Germinal center (tissue), 1 donor: Measurements from ENCODE around the gene CCL23.
"Not testable (repeated sequence)": the region's sequence is repeated elsewhere in the genome, so short reads cannot be mapped to it uniquely, and the experiment has no call there.

Experiments
- DNase-seq: peaks from one replicate; pipeline ENCODE4 v3.0.0; 2012; ENCODE audit warnings: mixed read lengths, low spot score

CCL23 gene

GRCh38 chr17:36002631-36003030 is 15.1 kb downstream of the CCL23 start:
- no peak for DNase-seq

DNA sequence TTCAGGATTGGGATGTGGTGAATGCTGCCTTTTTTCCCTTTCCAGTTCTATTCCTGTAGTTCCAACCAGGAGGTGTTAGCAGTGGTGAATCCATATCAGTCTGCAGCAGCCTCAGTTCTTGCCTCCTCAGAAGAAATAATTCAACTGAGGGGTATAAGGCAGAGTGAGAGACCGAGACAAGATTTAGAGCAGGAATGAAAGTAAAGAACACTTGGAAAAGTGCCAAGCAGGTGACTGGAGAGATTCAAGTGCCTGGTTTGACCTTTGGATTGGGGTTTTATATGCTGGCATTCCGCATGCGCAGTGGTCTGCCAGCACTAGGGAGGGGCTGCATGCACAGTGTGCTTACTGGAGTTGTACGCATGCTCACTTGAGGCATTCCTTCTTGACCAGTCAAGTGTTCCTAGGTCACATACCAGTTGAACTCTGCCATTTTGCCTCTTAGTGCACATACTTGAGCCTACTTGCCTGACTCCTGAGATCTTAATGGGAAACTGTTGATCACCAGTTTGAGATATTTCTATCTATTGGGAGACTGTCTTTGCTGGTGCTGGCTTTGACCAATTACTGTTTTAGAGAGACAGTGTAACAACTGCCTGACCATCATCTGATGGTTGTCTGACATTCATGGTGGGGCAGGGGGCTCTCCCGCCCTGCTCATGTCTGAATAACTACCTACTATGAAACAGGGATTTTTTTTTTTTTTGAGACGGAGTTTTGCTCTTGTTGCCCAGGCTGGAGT is 15.7 kb downstream of the CCL23 start:
- DNase-seq, result no peak

- DNase-seq, result no peak
Observed at GRCh38 chr17:36001110-36001771, 16.5 kb downstream of the CCL23 start, which contains the start of gene CCL15. Gene CCL15 (minus strand): TSS chr17:36001553. CDS start chr17:36001492, 61 bp downstream.

GRCh38 chr17:36000732-36001109 is 17.1 kb downstream of the CCL23 start:
- no peak for DNase-seq

- DNase-seq, result no peak
Observed at GRCh38 chr17:35998756-35999155, 19.0 kb downstream of the CCL23 start.

GRCh38 chr17:35998018-35998545 is 19.7 kb downstream of the CCL23 start:
- no peak for DNase-seq

DNA sequence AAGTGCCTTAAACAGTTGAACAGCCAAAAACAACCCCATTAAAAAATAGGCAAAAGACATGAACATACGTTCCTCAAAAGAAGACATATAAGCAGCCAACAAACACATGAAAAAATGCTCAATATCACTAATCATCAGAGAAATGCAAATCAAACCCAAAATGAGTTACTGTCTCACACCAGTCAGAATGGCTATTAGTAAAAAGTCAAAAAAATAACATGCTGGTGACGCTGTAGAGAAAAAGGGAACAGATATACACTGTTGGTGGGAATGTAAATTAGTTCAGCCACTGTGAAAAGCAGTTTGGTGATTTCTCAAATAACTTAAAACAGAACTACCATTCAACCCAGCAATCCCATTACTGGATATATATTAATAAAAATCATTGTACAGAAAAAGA is 22.4 kb downstream of the CCL23 start:
- DNase-seq, result not testable (repeated sequence)

DNA sequence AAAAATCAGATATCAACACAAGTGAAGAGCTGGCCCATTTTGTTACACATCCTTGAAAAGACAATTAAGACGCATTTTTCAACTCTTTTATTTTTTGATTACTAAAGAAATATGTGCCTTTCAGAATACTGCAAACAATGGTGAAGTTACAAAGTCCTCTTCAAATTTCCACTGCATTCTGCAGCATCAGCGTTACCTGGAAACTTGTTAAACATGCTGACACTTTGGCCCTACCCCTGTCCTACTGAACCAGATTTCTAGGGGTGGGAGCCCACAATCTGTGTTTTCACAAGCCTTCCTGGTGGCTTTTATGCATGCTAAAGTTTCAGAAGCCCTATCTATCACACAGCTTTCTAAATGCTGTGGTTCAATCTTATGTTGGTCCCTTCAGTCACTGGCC is 26.7 kb downstream of the CCL23 start:
- DNase-seq, result no peak

- no peak for DNase-seq
Observed at GRCh38 chr17:35988164-35988563, 29.6 kb downstream of the CCL23 start.

DNA sequence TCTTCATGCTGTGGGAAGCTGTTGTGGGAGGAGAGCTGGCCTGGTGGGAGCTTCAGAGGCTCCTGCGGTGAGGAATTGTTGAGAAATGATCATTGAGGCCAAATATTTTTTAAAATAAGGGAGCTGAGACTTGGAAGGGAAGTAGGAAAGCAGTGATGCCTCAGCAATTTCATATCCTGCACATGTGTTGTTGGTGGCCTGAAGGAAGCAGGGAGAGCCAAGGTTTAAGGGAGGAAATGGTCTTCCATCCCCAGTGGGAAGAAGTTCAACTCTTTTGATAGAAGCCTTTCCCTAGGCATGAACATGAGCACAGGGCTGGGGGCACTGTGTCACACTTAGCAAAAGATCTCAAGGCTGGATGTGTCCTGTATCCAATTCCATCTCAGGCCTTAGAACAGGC is 31.1 kb downstream of the CCL23 start, which contains the start of gene CCL14:
TSS of gene CCL14 (minus strand) at position 87 of the 400 bp plus-strand sequence. CDS start at position 7, 80 bp downstream.
- no peak for DNase-seq

- no peak for DNase-seq
Observed at GRCh38 chr17:35984140-35984539, 33.6 kb downstream of the CCL23 start.

DNA sequence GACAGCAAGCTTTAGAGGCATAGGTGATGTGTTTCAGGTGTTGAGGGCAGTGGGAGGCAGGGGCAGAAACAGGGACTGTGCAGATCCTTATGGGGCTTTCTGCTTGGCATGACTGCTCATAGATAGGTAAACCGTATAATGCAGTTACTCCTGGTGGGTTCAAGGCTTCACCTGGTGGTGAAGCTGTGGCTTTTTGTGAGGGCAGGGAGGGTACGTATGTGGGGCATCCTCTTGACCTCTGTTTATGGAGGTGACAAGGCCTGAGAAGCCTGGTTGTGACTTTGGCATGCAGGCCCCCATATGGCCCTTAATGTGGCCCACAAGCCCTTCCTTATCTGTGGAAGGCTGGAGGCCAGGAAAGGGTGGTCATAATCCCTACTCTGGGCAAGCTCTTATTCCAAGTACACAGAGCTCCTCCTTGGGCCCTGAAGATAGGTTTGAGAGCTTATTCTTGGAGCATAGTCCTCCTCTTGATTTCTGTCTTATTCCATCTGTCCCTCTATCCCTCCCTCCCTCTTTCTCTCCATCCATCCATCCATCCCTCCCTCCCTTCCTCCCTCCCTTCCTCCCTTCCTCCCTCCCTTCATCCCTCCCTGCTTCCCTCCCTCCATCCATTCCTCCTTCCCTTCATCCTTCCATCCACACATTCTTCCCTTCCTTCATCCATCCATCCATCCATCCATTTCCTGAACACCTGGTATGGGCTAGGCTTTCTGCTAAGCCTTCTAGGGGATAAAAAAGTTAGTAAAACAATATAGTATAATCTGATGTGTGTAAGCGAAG is 35.2 kb downstream of the CCL23 start:
- no peak for DNase-seq

DNA sequence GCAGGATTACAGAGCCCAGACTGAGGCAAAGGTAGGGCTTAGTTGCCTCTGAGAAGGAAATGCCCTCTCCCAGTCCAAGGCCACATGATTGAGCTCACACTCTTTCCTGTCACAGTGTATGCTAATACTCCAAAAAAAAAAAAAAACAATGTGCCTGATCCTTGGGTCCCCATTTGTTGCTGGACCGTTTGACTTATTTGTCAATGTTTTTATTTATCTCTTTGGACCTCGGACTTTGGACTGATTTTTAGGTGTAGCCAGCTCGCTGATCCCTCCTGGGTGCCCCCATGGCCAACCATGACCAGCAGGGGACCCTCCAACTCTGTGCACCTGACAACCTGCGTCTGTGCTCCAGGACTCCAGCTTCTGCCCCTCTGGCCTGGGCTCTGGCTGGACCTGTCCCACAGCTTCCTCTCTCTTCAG is 35.9 kb downstream of the CCL23 start:
- no peak for DNase-seq

DNA sequence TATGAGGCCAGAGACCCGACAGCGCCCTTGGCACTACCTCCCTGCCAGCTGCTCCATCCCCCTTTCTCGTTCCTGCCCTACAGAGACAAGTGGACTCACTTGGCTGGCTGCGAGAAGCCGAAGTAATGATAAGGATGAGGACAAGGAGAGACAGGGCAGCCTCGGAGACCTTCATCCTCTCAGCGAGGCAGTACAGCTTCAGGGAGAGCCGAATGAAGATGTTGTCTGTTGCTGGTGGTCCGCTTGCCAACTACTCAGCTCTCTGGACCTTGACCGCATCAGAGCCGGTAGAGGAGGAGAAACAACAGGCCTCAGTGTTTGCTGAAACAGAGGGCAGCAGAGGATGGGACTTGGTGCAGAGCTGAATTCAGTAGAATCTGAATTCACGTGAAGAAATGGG is 36.5 kb downstream of the CCL23 start, which contains the start of gene CCL16:
TSS of gene CCL16 (minus strand) at position 252 of the 400 bp plus-strand sequence. CDS start at position 175, 77 bp downstream.
- DNase-seq, result no peak

DNA sequence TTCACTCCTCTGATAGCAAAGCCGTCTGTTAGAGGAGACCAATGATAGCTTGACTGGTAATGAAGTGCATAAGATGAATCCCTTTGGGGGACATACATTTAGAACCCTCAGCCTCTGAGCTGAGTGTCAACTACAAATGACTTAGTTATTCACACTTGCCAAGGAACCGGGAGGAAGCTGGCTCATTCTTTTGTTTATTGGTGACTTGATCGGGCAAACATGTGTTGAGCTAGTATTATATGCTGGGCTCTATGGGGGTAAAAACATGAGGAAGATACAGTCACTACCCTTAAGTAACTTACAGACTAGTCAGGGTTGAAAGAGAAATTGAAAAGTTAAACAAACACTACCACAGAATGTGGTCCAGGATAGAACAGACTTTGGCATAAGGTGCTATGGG is 39.4 kb downstream of the CCL23 start:
- DNase-seq, result no peak

GRCh38 chr17:35977509-35977908 is 40.3 kb downstream of the CCL23 start:
- no peak for DNase-seq

DNA sequence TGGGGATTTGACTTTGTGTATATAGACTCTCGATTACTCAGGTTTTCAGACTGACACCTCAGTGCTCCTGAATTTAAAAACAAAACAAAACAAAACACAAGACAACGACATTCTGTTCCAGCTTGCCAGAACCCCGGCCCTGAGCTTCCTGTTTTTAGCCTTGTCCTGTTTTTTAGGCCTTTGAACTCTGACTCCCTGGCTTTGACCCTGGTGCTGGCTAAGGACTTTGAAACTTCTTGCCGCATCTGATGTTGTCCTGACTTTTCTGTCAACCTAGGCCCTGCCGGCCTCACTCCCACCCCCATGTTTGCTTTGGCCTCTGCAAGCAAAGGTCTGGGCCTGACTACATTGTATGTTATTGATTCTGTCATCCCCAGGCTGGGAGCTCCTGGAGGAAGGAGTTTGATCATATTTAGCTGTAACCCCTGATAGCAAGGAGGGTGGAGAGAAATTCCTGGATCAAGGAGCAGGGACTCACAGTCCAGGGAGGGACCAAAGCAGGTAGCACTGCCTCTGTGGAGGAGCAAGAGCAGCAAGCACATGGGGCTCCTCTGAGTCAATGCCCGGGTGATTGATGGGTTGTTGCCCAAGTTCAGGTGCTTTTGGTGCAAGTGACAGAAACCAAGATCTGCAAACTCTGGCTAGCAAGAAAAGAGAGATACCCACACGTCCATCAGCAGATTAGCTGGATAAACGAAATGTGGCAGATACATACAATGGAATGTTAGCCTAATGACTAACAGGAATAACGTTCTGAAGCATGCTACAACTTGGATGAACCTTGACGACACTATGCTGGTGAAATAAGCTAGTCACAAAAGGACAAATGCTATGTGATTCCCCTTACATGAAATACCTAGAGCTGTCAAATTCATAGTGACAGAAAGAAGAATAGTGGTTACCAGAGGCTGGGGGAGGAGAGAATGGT is 44.2 kb downstream of the CCL23 start:
- DNase-seq, result no peak

DNA sequence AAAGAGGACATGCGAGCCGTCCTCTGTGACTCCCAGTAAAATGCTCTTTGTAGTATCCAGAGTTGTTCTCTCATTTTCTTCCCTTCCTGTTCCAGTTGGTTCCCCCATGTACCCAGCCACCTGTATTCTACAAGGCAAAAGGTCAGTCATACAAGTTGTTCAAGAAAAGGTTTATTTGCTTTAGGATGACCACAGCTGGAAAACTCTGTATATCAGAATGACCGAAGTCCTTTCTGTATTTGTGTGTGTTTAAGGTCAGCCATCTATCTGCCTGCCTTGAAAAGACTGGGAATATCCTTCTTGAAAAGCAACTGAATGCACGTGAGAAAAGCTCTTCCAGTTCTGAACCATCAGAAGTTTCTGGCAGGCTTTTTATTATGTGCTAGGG is 44.8 kb downstream of the CCL23 start:
- no peak for DNase-seq

GRCh38 chr17:35972535-35972934 is 45.2 kb downstream of the CCL23 start:
- DNase-seq, result no peak

- no peak for DNase-seq
Observed at GRCh38 chr17:35972066-35972465, 45.7 kb downstream of the CCL23 start.
